ENCODE data around the gene TRIM61.
"Not testable (repeated sequence)": the region's sequence is repeated elsewhere in the genome, so short reads cannot be mapped to it uniquely, and the experiment has no call there.

TRIM61 gene

DNA sequence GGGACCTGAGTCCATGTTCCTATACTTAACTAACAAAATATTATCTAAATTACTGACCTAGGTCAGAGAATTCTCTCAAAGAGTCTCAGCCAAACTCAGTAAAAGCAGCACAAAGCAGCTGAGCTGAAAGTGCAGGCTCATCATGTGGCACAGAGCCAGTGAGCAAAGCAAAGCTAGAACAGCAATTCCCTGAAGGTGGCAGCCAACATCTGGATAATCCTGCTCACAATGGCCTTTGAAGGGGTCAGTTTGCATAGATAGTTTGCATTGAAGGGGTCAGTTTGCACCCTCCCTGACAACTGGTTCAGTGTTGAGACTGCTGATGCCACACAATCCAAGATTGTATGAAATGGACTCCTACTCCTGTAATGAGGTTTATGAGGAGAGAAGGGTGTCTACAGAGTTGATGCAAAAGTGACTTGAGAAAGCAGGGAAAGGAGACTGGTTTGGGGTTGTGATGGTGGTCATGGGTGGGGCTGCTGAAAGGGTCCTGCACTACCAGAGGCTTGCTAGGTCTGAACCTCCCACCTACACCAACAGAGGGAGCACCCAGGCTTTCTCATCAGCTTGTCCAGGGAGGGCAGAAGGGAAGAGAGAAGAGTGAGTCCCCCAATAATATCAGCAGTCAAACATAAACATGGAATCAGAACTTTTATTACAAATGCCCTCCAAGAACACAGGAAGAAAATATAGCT lies 39.7 kb downstream of the TRIM61 start:
- no peak for TF ChIP-seq EZH2 (IDR thresholded peaks at IDR 0.05; ENCODE audit: borderline replicate concordance, low read depth, low read length, severe bottlenecking)
- TF ChIP-seq, protein P1, sequence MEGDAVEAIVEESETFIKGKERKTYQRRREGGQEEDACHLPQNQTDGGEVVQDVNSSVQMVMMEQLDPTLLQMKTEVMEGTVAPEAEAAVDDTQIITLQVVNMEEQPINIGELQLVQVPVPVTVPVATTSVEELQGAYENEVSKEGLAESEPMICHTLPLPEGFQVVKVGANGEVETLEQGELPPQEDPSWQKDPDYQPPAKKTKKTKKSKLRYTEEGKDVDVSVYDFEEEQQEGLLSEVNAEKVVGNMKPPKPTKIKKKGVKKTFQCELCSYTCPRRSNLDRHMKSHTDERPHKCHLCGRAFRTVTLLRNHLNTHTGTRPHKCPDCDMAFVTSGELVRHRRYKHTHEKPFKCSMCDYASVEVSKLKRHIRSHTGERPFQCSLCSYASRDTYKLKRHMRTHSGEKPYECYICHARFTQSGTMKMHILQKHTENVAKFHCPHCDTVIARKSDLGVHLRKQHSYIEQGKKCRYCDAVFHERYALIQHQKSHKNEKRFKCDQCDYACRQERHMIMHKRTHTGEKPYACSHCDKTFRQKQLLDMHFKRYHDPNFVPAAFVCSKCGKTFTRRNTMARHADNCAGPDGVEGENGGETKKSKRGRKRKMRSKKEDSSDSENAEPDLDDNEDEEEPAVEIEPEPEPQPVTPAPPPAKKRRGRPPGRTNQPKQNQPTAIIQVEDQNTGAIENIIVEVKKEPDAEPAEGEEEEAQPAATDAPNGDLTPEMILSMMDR (IDR thresholded peaks at IDR 0.05; ENCODE audit: borderline replicate concordance, extremely low read depth, low read length, poor library complexity, severe bottlenecking): no peak
- Histone ChIP-seq H3K4me1 (ENCODE audit: insufficient read depth, low read length) (no peaks in the 10 kb centered on the region), H3K36me3 (ENCODE audit: insufficient read depth, low read length) (no peaks in the 10 kb centered on the region), H2AFZ (ENCODE audit: low read depth, low read length) (no peak overlapping the region), H4K20me1 (ENCODE audit: insufficient read depth, low read length) (no peaks in the 10 kb centered on the region), H3K9ac (ENCODE audit: low read depth, low read length) (no peak overlapping the region), H3K27me3 (ENCODE audit: insufficient read depth, low read length, poor library complexity) (no peaks in the 10 kb centered on the region), H3K27ac (ENCODE audit: low read length) (no peak overlapping the region), H3K4me3 (ENCODE audit: low read depth in 1 of 2, low read length in 2 of 2) (no peak overlapping the region), H3K79me2 (ENCODE audit: insufficient read depth, low read length) (no peaks in the 10 kb centered on the region), H3K4me2 (ENCODE audit: insufficient read depth, low read length) (no peak overlapping the region), H3K9me3 (ENCODE audit: insufficient read depth, low read length, severe bottlenecking) (no peaks in the 10 kb centered on the region)
- ATAC-seq (ENCODE audit: insufficient read depth, low read depth) (no peak), DNase-seq (no peak)

- not testable (repeated sequence) for H3K4me3 ChIP-seq (ENCODE audit: low read depth in 1 of 2, low read length in 2 of 2); H2AFZ ChIP-seq (ENCODE audit: low read depth, low read length); H4K20me1 ChIP-seq (ENCODE audit: insufficient read depth, low read length); H3K9me3 ChIP-seq (ENCODE audit: insufficient read depth, low read length, severe bottlenecking); H3K4me2 ChIP-seq (ENCODE audit: insufficient read depth, low read length); H3K79me2 ChIP-seq (ENCODE audit: insufficient read depth, low read length); H3K36me3 ChIP-seq (ENCODE audit: insufficient read depth, low read length); H3K27me3 ChIP-seq (ENCODE audit: insufficient read depth, low read length, poor library complexity); H3K4me1 ChIP-seq (ENCODE audit: insufficient read depth, low read length); ATAC-seq (ENCODE audit: insufficient read depth, low read depth); H3K9ac ChIP-seq (ENCODE audit: low read depth, low read length); DNase-seq; H3K27ac ChIP-seq (ENCODE audit: low read length)
Observed at GRCh38 chr4:164935865-164936606, 41.4 kb downstream of the TRIM61 start.

DNA sequence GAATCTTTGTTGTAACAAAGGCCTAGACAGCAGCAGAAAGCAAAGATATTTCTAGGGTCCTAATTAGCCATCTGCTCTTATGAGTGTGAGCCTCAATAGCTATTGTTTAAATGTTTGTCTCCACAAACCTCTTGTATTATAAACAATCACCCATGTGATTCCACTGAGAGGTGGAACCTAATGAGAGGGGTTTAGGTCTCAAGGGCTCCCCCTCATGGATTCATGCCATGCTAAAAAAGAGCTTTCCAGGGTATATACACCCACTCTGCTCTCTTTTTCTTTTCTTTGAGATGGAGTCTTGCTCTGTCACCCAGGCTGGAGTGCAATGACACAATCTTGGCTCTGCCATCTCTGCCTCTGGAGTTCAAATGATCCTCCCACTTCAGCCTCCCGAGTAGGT lies 42.1 kb downstream of the TRIM61 start:
- no peak overlapping the region for H3K4me3 ChIP-seq (ENCODE audit: low read depth in 1 of 2, low read length in 2 of 2)
- H3K27me3 ChIP-seq (ENCODE audit: insufficient read depth, low read length, poor library complexity): no peaks in the 10 kb centered on the region
- no peaks in the 10 kb centered on the region for H3K79me2 ChIP-seq (ENCODE audit: insufficient read depth, low read length)
- no peak for ATAC-seq (ENCODE audit: insufficient read depth, low read depth)
- H4K20me1 ChIP-seq (ENCODE audit: insufficient read depth, low read length): no peaks in the 10 kb centered on the region
- no peaks in the 10 kb centered on the region for H3K4me1 ChIP-seq (ENCODE audit: insufficient read depth, low read length)
- H3K9ac ChIP-seq (ENCODE audit: low read depth, low read length): no peak overlapping the region
- no peaks in the 10 kb centered on the region for H3K9me3 ChIP-seq (ENCODE audit: insufficient read depth, low read length, severe bottlenecking)
- no peak for TF ChIP-seq EZH2 (IDR thresholded peaks at IDR 0.05; ENCODE audit: borderline replicate concordance, low read depth, low read length, severe bottlenecking)
- TF ChIP-seq, protein P1 (IDR thresholded peaks at IDR 0.05; ENCODE audit: borderline replicate concordance, extremely low read depth, low read length, poor library complexity, severe bottlenecking): no peak
- no peak overlapping the region for H2AFZ ChIP-seq (ENCODE audit: low read depth, low read length)
- H3K36me3 ChIP-seq (ENCODE audit: insufficient read depth, low read length): no peaks in the 10 kb centered on the region
- no peak overlapping the region for H3K4me2 ChIP-seq (ENCODE audit: insufficient read depth, low read length)
- no peak overlapping the region for H3K27ac ChIP-seq (ENCODE audit: low read length)
- DNase-seq: no peak

GRCh38 chr4:164933244-164933643 lies 44.2 kb downstream of the TRIM61 start:
- no peaks in the 10 kb centered on the region for H3K36me3 ChIP-seq (ENCODE audit: insufficient read depth, low read length)
- no peaks in the 10 kb centered on the region for H3K79me2 ChIP-seq (ENCODE audit: insufficient read depth, low read length)
- H3K4me3 ChIP-seq (ENCODE audit: low read depth in 1 of 2, low read length in 2 of 2): no peak overlapping the region
- H3K4me2 ChIP-seq (ENCODE audit: insufficient read depth, low read length): no peak overlapping the region
- no peaks in the 10 kb centered on the region for H4K20me1 ChIP-seq (ENCODE audit: insufficient read depth, low read length)
- DNase-seq (no peak), ATAC-seq (ENCODE audit: insufficient read depth, low read depth) (no peak)
- H3K4me1 ChIP-seq (ENCODE audit: insufficient read depth, low read length): no peaks in the 10 kb centered on the region
- H3K9ac ChIP-seq (ENCODE audit: low read depth, low read length): no peak overlapping the region
- no peak overlapping the region for H3K27ac ChIP-seq (ENCODE audit: low read length)
- no peaks in the 10 kb centered on the region for H3K27me3 ChIP-seq (ENCODE audit: insufficient read depth, low read length, poor library complexity)
- TF ChIP-seq, protein P1 (IDR thresholded peaks at IDR 0.05; ENCODE audit: borderline replicate concordance, extremely low read depth, low read length, poor library complexity, severe bottlenecking): no peak
- no peak for TF ChIP-seq EZH2 (IDR thresholded peaks at IDR 0.05; ENCODE audit: borderline replicate concordance, low read depth, low read length, severe bottlenecking)
- no peak overlapping the region for H2AFZ ChIP-seq (ENCODE audit: low read depth, low read length)
- no peaks in the 10 kb centered on the region for H3K9me3 ChIP-seq (ENCODE audit: insufficient read depth, low read length, severe bottlenecking)
